Mononuclear cell (primary cell): ENCODE results near the gene INHBC. TPM values are rescaled to one million over a fixed set of nuclear protein-coding genes. Genes with fewer than 3 reads are reported as not detected.

Experiments used
- H3K27me3 ChIP-seq: 2 replicates; pipeline ENCODE4 v1.6.0; 2011; ENCODE audit warnings: low read length, control low read depth; ENCODE audit not compliant: insufficient read depth
- H3K4me1 ChIP-seq: 2 replicates; pipeline ENCODE4 v1.5.1; 2011; ENCODE audit warnings: mild to moderate bottlenecking, low read length, control low read depth; ENCODE audit not compliant: insufficient read depth
- H3K4me3 ChIP-seq: 2 replicates; pipeline ENCODE4 v1.5.1; 2011; ENCODE audit warnings: mild to moderate bottlenecking, low read length, moderate library complexity
- H3K9me3 ChIP-seq: 2 replicates; pipeline ENCODE4 v1.5.1; 2011; ENCODE audit warnings: low read depth, mild to moderate bottlenecking, control low read depth, low read length
- total RNA-seq: library from RNA; depleted of rRNA; stranded (reverse); fragments of >200 nt; gene quantifications from one replicate; pipeline ENCODE4 v1.2.3, GENCODE V29; 2012

The INHBC gene
- total RNA-seq, 1 donor: 0.10 TPM

DNA sequence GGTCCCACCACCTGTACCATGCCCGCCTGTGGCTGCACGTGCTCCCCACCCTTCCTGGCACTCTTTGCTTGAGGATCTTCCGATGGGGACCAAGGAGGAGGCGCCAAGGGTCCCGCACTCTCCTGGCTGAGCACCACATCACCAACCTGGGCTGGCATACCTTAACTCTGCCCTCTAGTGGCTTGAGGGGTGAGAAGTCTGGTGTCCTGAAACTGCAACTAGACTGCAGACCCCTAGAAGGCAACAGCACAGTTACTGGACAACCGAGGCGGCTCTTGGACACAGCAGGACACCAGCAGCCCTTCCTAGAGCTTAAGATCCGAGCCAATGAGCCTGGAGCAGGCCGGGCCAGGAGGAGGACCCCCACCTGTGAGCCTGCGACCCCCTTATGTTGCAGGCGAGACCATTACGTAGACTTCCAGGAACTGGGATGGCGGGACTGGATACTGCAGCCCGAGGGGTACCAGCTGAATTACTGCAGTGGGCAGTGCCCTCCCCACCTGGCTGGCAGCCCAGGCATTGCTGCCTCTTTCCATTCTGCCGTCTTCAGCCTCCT lies 21.6 kb downstream of the INHBC start:
- Histone ChIP-seq H3K4me3 (no peak overlapping the region), H3K4me1 (peaks cover 30% of the 10 kb centered on the region), H3K27me3 (peaks cover 9% of the 10 kb centered on the region), H3K9me3 (no peaks in the 10 kb centered on the region)

DNA sequence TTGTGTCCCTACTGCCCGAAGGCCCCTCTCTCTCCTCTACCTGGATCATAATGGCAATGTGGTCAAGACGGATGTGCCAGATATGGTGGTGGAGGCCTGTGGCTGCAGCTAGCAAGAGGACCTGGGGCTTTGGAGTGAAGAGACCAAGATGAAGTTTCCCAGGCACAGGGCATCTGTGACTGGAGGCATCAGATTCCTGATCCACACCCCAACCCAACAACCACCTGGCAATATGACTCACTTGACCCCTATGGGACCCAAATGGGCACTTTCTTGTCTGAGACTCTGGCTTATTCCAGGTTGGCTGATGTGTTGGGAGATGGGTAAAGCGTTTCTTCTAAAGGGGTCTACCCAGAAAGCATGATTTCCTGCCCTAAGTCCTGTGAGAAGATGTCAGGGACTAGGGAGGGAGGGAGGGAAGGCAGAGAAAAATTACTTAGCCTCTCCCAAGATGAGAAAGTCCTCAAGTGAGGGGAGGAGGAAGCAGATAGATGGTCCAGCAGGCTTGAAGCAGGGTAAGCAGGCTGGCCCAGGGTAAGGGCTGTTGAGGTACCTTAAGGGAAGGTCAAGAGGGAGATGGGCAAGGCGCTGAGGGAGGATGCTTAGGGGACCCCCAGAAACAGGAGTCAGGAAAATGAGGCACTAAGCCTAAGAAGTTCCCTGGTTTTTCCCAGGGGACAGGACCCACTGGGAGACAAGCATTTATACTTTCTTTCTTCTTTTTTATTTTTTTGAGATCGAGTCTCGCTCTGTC lies 22.3 kb downstream of the INHBC start:
- peaks cover 35% of the 10 kb centered on the region for H3K4me1 ChIP-seq
- no peaks in the 10 kb centered on the region for H3K9me3 ChIP-seq
- H3K4me3 ChIP-seq: no peak overlapping the region
- peaks cover 11% of the 10 kb centered on the region for H3K27me3 ChIP-seq

- Histone ChIP-seq H3K9me3 (no peaks in the 10 kb centered on the region), H3K4me1 (peaks cover 48% of the 10 kb centered on the region), H3K27me3 (peaks cover 12% of the 10 kb centered on the region), H3K4me3 (peak overlapping the region; percentile 70)
These were observed 24.1 kb downstream of the INHBC start for GRCh38 chr12:57458665-57459054.

- H3K4me1 ChIP-seq: peaks cover 48% of the 10 kb centered on the region
- no peaks in the 10 kb centered on the region for H3K9me3 ChIP-seq
- H3K4me3 ChIP-seq: peak overlapping the region; percentile 70
- H3K27me3 ChIP-seq: peaks cover 12% of the 10 kb centered on the region
These were observed 24.6 kb downstream of the INHBC start for GRCh38 chr12:57459055-57459749.

DNA sequence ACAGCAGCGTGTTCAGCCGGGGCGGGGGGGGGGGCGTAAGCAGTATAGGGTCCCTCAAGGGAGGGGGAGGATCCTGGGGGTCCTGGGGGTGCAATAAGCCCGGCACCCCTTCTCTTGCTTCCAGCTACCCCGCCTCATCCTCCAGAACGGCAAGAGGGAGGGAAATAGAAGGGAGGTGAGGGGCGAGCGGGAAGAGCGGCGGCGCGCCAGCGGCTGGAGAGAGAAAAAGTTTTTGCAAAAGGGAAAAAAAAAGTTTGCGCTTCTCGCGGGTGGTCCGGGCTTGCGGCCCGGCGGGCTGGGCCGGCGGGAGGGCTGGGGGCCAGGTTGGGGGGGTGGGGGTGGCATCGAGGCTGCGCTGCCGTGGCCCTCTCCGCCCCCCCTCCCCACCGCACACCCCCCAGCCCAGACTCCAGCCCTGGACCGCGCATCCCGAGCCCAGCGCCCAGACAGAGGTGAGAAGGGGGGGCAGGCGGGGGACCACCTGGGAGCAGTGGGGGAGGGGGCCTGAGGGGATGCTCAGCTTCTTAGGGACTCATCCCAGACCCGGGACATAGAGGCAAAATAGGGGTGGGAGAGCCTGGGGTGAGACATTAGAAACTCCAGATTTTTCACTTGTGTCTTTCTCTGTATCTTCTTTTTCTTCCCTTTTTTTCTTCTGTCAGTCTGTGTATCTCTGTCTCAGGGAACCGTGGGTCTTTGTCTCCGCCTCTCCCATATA lies 25.3 kb downstream of the INHBC start, which contains the start of gene GLI1:
Gene GLI1 (plus strand): TSS at position 36 of the 718 bp plus-strand sequence. CDS start 3,907 bp downstream, outside the sequence.
- Histone ChIP-seq H3K9me3 (no peaks in the 10 kb centered on the region), H3K4me3 (peak within 1 kb of the TSS; percentile 70), H3K27me3 (peaks cover 12% of the 10 kb centered on the region), H3K4me1 (peaks cover 48% of the 10 kb centered on the region)

DNA sequence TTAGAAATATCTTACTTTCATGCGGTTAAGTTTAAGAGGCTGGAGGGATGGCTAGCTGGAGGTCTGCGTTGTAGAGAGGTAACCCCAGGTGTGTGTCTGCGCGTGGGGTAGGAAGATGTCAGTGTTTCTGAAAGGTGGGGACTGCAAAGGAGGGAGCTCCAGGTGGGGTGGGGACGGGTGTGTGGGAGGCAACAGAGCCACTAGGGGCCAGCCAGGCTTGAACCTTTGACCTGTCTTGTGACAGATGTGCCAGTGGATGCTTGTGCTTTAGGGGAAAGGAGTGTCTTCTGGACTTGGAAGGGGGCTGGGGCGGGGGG lies 25.8 kb downstream of the INHBC start:
- Histone ChIP-seq H3K4me1 (peaks cover 48% of the 10 kb centered on the region), H3K4me3 (no peak overlapping the region), H3K9me3 (no peaks in the 10 kb centered on the region), H3K27me3 (peaks cover 12% of the 10 kb centered on the region)

DNA sequence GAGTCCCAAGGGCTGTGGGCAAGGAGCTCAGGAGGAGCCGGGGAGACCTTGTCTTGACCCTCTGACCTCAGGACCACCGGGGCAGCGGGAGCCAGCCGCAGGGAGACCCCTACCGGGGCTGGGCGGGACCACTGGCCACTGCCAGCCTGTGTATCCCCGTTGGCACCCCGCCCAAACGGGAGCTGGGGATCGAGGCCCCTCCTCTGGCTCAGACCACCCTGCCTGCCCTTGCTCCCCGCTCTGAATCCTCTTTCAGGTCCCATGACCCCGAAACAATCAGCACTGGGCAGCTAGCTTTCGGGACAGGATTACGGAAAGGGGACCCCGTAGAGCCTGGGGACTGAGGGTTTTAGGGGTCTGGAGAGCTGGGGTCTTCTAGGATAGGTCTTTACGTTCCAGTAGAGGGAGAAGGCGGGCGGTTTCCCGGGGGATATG lies 26.3 kb downstream of the INHBC start:
- Histone ChIP-seq H3K4me3 (no peak overlapping the region), H3K27me3 (peaks cover 12% of the 10 kb centered on the region), H3K4me1 (peaks cover 45% of the 10 kb centered on the region), H3K9me3 (no peaks in the 10 kb centered on the region)

DNA sequence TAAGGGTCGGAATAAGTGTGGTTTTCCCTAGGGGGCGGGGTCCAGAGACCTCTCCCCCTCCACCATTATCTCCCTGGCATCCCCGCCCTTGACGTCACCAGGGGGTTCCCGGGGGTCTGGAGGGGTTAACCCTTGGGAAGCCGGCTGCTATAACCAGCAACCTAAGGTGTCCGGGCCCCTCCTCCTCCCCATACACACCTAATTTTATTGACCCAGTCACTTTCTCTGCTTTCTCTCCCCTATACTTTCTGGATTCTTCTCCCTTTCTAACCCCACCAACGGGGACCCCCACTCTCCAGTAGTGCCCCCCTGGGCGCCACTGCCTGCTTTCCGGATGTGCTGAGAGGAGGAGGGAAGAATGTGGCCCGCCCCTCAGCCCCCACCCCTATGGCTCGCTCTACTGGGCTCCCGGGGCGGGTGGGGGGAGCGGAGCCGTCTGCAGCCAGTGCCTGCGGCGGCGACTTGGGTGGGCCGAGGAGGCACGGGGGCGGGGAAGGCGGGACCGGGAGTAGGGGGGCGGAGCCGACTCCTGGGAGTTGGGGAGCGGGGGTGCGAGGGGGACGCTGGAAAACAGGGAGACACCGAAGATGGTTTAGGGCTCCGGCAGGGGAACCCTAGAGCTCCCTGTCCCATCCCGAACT lies 26.8 kb downstream of the INHBC start:
- Histone ChIP-seq H3K9me3 (no peaks in the 10 kb centered on the region), H3K4me1 (peaks cover 43% of the 10 kb centered on the region), H3K27me3 (peaks cover 12% of the 10 kb centered on the region), H3K4me3 (peak overlapping the region; percentile 35)

DNA sequence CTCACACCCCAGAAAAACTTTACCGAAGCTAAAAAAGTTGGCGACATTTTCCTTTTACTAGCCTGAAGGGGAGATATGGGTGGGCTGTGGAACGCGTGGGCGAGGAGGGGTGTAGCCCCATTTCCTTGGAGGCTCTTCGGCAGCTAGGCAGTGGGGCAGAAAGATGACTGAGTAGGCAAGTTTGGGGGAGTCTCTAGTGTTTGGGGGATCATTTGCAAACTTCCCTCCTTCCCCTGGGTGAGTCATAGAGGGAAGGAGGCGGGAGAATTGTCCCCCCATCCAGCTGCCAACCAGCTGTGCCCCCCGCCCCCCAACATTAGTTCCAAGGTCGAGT lies 27.3 kb downstream of the INHBC start:
- Histone ChIP-seq H3K9me3 (no peaks in the 10 kb centered on the region), H3K27me3 (peaks cover 12% of the 10 kb centered on the region), H3K4me1 (peaks cover 43% of the 10 kb centered on the region), H3K4me3 (peak overlapping the region; percentile 35)

DNA sequence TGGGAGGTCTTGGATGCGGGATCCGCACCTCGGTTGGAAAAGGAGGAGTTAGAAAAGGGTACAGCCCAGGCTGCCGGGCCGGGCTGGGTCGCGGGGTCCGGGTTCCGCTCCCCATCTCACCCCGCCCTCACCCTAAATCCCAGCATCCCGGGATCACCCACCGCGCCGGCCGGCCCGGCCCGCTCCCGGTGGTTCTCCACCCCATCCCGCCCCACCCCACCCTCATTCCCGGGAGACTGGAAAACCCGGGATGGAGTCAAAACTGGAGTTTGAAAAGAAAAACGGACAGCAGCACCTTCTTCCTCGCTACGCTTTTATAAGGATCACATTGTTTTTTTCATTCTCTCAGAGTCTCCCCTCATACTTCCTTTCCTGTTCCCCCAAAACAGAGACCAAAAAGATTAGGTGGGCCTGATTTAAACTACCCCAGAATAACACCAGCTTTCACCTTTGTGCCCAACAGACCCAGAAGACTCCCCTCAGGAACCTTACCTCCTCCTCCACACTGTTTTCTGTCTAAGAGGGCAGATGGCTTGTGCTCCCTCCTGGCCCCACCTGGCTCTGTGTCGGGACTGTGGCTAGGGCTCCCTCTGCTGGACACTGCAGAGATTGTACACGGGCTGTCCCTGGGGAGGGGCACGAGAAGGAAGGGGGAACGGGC lies 27.8 kb downstream of the INHBC start:
- peaks cover 43% of the 10 kb centered on the region for H3K4me1 ChIP-seq
- no peaks in the 10 kb centered on the region for H3K9me3 ChIP-seq

DNA sequence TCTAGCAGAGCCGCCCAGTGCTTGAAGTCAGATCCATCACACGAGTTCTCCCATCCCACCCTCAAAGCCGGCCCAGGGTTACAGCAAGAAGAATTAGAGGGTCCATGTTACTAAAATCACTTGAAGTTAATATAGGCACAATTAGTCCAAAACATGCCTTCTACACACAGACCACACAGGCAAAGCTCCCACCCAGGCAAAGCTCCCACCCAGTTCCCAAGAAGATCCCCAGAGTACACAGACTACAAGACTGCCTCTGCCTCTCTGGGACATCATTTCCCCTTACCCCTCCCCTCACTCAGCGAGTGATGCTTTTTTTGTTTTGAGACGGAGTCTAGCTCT lies 28.3 kb downstream of the INHBC start:
- Histone ChIP-seq H3K9me3 (no peaks in the 10 kb centered on the region), H3K27me3 (peaks cover 12% of the 10 kb centered on the region), H3K4me1 (peaks cover 43% of the 10 kb centered on the region), H3K4me3 (no peak overlapping the region)

More for the DNA sequence above, 27.8 kb downstream of the INHBC start:
- peaks cover 12% of the 10 kb centered on the region for H3K27me3 ChIP-seq
- H3K4me3 ChIP-seq: peak overlapping the region; percentile 35

- Histone ChIP-seq H3K4me1 (peaks cover 35% of the 10 kb centered on the region), H3K4me3 (no peak overlapping the region)
These were observed 30.0 kb downstream of the INHBC start for GRCh38 chr12:57464569-57464968.

GRCh38 chr12:57465030-57465746 lies 30.6 kb downstream of the INHBC start:
- H3K4me1 ChIP-seq: peaks cover 40% of the 10 kb centered on the region
- H3K27me3 ChIP-seq: peaks cover 11% of the 10 kb centered on the region
- no peak overlapping the region for H3K4me3 ChIP-seq
- no peaks in the 10 kb centered on the region for H3K9me3 ChIP-seq

More at GRCh38 chr12:57464569-57464968, 30.0 kb downstream of the INHBC start:
- Histone ChIP-seq H3K27me3 (peaks cover 12% of the 10 kb centered on the region), H3K9me3 (no peaks in the 10 kb centered on the region)
